DMS53 (cell line): ENCODE data around the gene PDPK1.
"Not testable (repeated sequence)": the region's sequence is repeated elsewhere in the genome, so short reads cannot be mapped to it uniquely, and the experiment has no call there.

ENCODE experiments used
- DNase-seq: peaks from one replicate; lab custom pipeline; 2025; lab: John Stamatoyannopoulos, UW

The PDPK1 gene

DNA sequence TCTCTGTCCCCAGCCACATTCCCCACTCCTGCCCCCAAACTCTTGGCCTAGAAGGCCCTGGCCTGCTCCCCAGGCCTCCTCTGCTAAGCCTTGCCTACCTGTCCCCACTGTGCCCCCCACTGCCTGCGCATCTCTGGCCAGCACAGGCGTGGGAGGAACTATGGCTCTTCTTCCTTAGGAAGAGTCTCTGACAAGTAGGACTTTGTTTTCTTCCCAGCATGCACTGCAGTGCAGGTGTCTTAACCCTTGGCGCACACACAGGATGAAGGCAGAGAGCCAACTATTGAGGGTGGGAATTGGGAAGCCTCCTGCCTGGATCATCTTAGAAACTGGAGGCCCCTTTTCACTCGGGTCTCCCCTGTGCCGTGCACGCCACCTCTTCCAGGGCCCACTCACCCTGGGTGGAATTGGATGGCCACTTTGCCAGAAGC, 14.0 kb upstream of the PDPK1 start:
- no peak for DNase-seq

GRCh38 chr16:2524339-2524938, 13.4 kb upstream of the PDPK1 start:
- DNase-seq: no peak

DNA sequence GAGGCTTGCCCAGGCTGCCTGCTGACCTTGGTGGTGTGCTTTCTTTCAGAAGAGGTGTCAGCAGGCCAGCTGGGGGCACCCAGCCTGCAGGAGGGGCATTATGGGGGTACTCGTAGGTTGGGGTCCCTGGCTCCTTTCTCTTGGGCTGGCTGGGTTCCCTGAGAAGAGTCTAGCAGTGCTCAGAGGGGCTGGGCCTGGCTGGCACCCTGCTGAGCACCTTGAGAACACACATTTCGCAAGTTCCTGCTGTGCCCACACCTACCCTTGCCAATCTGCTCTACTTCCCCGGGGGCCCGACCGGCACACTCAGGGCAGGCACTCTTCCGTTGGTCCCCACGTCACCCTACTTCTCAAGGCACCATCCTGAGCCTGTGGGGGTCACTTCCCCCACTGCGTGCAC, 11.7 kb upstream of the PDPK1 start:
- DNase-seq: no peak

- no peak for DNase-seq
Observed at GRCh38 chr16:2527071-2527783, 10.6 kb upstream of the PDPK1 start.

DNA sequence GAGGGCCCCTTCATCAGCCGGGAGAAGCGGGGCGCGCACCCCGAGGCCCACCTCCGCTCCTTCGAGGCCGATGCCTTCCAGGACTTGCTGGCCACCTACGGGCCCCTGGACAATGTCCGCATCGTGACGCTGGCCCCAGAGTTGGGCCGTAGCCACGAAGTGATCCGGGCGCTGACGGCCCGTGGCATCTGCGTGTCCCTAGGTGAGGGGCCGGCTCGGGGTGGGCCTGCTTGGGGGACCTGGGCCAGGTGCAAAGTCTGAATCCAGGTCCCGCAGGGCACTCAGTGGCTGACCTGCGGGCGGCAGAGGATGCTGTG, 10.1 kb upstream of the PDPK1 start:
- DNase-seq: no peak

DNA sequence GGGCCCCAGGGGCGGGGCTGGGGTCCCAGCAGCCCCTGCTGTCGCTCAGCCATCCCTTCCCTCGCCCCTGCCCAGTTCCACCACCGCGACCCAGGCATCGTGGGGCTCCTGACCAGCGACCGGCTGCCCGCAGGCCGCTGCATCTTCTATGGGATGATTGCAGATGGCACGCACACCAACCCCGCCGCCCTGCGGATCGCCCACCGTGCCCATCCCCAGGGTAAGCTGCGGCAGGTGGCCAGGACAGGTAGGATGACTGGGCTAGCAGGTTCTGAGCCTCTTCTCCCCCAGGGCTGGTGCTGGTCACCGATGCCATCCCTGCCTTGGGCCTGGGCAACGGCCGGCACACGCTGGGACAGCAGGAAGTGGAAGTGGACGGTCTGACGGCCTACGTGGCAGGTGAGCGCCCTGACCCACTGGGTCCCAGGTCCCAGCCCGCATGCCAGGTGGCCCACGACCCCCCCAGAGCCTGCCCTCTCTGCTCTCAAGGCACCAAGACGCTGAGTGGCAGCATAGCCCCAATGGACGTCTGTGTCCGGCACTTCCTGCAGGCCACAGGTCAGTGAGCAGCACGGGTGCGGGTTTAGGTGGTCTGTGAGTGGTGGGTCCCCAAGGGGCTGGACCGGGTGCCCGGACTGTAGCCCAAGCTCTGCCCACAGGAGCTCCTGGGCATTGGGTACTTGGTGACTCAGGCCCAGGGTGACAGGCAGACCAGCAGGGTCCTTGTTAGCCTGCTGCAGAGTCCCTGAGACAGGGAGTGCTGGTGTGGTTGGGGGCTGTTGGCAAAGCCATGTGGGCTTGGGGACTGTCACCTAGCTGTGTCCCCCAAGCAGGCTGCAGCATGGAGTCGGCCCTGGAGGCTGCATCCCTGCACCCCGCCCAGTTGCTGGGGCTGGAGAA, 9.4 kb upstream of the PDPK1 start:
- DNase-seq: no peak

- DNase-seq: peak; percentile 41
Observed at GRCh38 chr16:2529061-2529931, 8.5 kb upstream of the PDPK1 start.

- no peak for DNase-seq
Observed at GRCh38 chr16:2529961-2530628, 7.7 kb upstream of the PDPK1 start.

- no peak for DNase-seq
Observed at GRCh38 chr16:2530629-2531318, 7.0 kb upstream of the PDPK1 start.

DNA sequence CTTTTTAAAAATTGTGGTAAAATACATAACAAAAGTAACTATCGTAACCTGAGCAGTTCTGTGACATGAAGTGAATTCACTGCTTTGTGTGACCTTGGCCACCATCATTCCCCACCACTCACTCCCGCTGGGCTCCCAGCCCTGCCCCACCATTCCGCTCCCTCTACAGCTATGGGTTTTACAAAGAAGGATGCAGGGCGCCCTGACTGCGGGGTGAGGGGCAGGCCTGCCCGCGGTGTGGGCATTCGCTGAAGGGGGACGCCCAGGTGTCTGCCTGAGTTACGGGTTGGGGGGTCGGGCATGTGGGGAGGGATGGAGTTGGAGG, 6.5 kb upstream of the PDPK1 start, which contains the start of gene CEMP1:
TSS of gene CEMP1 (minus strand) at position 38 of the 325 bp plus-strand sequence. CDS start 335 bp downstream, outside the sequence.
- DNase-seq: peak; percentile 46

DNA sequence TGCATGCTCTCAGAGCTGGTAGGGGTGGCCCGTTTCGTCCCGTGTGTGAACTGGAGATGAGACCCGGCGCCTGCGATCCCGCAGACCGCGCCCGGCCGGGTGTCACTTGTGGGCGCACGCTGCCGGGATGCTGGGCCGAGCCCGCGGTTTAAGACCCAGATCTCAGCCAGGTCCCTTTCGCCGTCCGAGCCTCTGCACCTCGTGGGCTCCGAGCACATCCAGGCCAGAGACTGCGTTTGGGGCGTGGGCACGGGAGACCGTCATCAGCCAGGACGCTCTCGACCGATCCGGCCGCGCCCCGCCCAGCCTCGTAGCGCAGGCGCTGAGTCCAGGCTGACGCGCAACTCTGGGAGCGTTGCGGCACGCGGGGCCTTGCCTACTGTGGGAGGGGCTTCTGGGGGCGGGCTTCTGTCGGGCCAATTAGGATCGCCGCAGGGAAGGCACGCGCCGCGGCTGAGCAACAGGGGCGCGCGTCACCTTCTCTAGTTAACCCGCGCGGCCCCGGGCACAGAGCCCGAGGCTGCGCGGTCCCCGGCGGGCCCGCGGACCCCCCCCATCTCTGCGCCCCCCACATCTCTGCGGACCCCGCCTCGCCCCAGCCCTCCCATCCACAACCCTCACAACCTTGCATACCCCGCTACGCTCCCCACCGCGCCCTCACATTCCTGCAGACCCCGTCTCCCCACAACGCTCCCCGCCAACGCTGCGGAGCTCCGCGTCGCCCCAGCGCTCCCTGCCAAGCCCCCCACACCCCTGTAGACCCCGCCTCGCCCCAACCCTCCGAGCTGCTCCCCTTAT, 5.9 kb upstream of the PDPK1 start:
- DNase-seq: peak; percentile 98

DNA sequence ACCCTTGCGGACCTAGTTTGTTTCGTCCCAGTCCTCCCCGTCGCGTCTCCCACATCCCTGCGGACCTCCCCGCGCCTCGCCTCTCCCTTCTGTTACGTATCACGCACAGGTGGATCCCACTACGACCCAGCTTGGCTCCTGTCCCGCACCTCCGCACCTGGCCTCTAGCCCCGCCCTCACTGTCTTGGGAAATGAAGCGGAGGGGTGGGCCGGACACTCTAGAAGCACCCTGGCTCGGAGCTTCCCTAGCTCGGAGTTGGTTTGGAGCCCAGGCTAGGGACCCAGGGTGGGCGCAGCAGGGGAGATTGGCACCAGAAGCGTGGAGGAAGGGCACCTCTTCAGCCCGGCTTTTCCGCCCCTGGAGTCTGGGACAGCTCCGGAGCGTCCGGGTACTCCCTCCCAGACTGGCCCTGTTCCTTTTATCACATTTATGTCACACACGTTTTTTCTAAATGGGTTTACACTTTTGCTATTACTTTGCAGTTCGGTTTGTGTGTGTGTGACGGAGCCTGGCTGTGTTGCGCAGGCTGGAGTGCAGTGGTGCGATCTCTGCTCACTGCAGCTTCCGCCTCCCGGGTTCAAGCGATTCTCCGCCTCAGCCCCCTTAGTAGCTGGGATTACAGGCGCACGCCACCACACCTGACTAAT, 5.2 kb upstream of the PDPK1 start:
- DNase-seq: peak; percentile 89

GRCh38 chr16:2533142-2533755, 4.6 kb upstream of the PDPK1 start:
- peak; percentile 62 for DNase-seq

DNA sequence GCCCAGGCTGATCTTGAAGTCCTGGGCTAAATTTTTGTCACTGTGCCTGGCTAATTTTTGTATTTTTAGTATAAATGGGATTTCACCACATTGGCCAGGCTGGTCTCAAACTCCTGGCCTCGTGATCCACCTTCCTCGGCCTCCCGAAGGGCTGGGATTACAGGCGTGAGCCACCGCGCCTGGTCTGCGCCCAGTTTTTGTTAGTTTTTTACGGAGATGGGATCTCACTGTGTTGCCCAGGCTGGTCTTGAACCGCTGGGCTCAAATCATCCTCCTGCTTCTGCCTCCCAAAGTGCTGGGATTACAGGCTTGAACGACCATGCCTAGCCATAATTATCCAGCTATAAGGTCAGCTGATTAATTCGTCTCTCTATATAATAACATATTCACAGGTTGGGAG, 3.9 kb upstream of the PDPK1 start:
- no peak for DNase-seq

DNA sequence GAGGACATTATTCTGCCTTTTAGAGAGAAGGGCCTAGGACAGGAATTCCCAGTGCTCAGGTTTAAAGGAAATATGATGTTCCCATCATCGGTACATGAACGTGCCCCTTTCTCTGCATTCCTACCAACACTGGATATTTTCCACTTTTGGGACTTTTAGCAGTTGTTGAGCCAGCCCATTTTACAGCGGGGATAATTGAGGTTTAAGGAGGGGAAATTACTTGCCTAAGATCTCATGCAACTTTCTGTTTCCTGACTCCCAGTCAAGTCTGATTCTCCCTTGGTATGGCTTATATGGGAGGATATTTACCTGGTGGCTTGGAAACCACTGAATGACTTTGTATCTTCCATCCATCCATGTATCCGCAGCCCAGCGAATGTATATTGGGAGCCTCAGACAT, 3.5 kb upstream of the PDPK1 start:
- not testable (repeated sequence) for DNase-seq

GRCh38 chr16:2535625-2536013, 2.2 kb upstream of the PDPK1 start:
- DNase-seq: no peak

DNA sequence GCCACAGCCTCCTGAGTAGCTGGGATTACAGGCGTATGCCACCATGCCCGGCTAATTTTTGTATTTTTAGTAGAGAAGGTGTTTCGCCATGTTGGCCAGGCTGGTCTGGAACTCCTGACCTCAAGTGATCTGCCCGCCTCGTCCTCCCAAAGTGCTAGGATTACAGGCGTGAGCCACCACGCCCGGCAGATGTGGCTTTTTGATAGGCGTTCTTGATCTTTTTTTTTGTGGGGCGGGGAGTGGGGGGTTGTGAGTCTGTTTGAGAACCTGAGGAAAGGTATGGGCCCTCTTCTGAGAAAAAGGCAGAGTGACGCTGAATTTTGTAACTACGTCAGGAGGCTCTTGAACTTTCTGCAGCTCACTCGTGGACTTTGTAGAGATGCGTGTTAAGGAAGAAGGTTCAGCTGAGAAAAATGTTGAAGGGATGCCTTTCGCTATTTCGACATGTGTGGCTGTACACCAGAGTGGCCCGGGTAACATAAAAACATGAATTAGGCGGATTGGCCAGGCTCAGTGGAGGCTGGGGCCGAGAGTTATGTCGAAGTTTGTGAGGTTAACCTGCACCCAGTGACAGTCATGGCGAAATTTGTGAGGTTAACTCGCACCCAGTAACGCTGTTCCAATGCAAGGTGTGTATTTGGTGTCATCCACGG, 1.5 kb downstream of the PDPK1 start:
- not testable (repeated sequence) for DNase-seq

- DNase-seq: not testable (repeated sequence)
Observed at GRCh38 chr16:2539845-2540458, 2.1 kb downstream of the PDPK1 start.
